CD4-positive, alpha-beta T cell treated with Interleukin-4 for 1 hour (primary cell): ENCODE data around the gene TNPO3.
"Not testable (repeated sequence)": the region's sequence is repeated elsewhere in the genome, so short reads cannot be mapped to it uniquely, and the experiment has no call there.

ENCODE experiments used
- DNase-seq, 2 donors: peaks; one replicate each; pipeline ENCODE4 v3.0.0-alpha.2; 2020 to 2022

The TNPO3 gene

GRCh38 chr7:129069021-129069420 lies 14.1 kb upstream of the TNPO3 start:
- DNase-seq = no peak

- no peak for DNase-seq
Observed at GRCh38 chr7:129067943-129068548, 13.1 kb upstream of the TNPO3 start.

- not testable (repeated sequence) for DNase-seq
Observed at GRCh38 chr7:129067132-129067561, 12.2 kb upstream of the TNPO3 start.

DNA sequence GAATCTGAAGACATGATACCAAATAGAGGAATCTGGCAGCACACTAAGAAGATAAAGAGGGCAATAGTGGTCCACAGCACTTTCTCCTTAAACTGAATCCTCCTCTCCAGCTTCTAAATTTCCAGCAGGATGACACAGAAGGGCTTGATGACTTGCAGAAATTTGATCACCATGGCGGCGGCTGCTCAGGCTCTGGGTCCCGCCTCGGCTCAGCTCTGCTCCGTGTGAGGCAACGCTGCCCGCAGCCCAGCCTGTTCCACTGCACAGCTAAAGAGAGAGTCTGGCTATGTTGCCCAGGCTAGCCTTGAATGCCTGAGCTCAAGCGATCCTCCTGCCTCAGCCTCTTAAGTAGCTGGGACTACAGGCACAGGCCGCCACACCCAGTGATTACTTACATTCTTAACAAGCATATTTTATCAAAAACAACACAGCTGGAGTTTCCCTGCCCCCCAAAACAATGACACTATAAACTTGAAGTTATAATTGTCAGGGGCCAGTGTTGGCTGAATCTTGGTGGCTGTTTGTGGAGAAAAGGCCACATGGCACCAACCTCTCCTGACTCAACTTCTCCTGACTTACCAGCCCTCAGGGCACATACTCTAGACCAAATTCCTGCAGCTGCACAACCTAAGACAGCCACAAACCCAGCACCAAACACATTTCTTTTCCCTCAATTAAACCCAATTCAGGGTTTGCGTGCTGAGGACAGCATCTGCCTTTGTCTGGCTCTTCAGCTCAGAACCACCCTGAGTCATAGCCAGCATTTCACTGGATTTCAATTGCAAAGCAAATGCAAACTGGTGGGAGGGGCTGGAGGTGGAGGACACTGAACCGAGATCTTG lies 11.6 kb upstream of the TNPO3 start:
- DNase-seq = no peak

- DNase-seq = peak in 1 of 2 donors; percentile 5
Observed at GRCh38 chr7:129055861-129056464, 1.1 kb upstream of the TNPO3 start.

- DNase-seq = no peak
Observed at GRCh38 chr7:129055294-129055816, 444 bp upstream of the TNPO3 start.

GRCh38 chr7:129053938-129054437 lies 923 bp downstream of the TNPO3 start:
- DNase-seq = no peak

- no peak for DNase-seq
Observed at GRCh38 chr7:129052441-129052840, 2.5 kb downstream of the TNPO3 start.

GRCh38 chr7:129051459-129051858 lies 3.5 kb downstream of the TNPO3 start:
- DNase-seq = not testable (repeated sequence)

GRCh38 chr7:129047761-129048160 lies 7.2 kb downstream of the TNPO3 start:
- DNase-seq = no peak

- no peak for DNase-seq
Observed at GRCh38 chr7:129045682-129046081, 9.2 kb downstream of the TNPO3 start.

GRCh38 chr7:129043012-129043411 lies 11.9 kb downstream of the TNPO3 start:
- DNase-seq = no peak

DNA sequence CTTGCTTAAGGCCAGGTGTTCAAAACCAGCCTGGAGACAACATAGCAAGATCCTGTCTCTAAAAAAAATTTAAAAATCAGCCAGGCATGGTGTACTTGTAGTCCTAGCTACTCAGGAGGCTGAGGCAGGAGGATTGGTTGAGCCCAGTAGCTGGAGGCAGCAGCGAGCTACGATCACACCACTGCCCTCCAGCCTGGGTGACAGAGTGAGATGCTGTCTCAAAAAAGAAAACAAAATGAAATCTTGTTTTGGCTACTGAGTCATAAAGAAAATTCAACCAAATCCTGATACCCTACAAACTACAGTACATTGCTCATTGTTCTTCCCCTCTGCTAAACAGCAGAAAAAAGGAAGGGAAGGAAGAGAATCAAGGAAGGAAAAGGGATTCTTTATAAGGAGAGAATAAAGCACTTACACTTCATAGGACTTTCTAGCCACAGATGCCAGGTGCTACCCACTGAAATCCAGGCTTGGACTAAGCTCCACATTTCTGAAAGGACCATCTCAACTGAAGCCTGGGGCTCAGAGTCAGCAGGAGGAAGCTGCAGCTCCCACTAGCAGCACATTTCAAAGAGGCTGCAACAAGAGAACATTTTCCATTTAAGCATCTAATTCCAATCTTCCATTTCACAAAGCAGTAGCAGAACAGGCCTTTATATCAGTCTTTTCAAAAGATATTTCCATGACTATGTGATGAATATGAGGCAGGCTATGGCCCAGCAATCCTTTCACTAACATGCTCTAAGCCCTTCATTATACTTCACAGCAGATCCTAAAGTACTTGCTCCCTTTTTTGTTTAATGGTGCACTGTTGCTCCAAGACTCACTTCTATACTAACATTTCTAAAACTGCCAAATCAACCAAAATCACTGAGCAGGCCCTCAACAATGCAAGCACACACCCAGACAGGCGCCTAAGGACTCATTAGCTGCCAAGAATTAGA lies 13.5 kb downstream of the TNPO3 start:
- no peak for DNase-seq

DNA sequence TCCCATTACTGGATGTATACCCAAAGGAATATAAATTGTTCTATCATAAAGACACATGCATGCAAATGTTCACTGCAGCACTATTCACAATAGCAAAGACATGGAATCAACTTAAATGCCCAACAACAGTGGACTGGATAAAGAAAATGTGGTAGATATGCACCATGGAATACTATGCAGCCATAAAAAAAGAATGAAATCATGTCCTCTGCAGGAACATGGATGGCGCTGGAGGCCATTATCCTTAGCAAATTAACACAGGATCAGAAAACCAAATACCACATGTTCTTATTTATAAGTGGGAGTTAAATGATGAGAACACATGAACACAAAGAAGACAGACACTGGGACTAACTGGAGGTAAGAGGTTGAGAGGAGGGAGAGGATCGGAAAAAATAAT lies 16.4 kb downstream of the TNPO3 start:
- DNase-seq = not testable (repeated sequence)

DNA sequence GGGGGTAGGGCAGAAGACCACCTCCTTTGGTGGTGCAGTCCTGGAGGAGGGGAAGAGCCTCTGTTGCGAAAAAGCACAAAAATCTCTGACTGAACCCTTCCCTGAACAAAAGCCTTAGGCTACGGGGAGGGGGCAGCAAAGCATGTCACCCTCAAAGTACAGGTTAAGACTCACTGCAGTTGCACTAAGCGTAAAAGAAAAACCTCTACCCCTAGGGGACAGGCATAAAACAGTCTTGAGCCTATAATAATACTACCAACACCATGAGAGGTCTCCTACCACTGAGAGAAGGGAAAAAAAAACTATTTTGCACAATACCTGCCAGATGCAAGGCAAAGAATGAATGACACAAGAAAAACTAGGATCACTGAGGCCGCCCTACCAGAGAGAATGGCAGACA lies 17.3 kb downstream of the TNPO3 start:
- no peak for DNase-seq

DNA sequence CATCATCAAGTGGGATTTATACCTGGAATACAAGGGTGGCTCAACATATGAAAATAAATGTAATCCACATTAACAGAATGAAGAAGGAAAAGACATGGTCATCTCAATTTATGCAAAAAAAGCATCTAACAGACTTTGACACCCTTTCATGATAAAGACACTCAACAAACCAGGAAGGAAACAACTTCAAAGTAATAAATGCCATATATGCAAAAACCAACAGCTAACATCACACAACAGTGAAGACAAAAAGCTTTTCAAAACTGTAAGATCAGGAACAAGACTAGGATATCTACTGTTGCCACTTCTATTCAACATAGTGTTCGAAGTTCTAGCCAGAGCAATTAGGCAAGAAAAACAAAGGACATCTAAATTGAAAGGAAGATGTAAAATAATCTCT lies 22.9 kb downstream of the TNPO3 start:
- no peak for DNase-seq

DNA sequence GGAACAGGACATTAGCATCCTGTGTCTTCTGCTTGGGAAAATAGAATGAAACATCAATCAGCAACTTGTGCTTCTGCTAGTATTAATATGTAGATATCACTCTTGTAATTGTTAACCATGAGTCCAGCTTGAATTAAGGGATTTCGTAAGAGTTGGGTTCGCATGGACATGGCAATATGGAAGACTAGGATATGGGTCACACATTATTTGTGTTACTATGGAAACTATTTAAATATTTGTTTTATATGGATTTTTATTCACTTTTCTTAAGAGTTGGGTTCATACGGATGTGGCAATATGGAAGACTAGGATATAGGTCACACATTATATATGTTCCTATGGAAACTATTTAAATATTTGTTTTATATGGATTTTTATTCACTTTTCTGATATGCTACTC lies 24.5 kb downstream of the TNPO3 start:
- no peak for DNase-seq

- DNase-seq = no peak
Observed at GRCh38 chr7:129024125-129024524, 30.8 kb downstream of the TNPO3 start.

- no peak for DNase-seq
Observed at GRCh38 chr7:129021656-129022055, 33.3 kb downstream of the TNPO3 start.

DNA sequence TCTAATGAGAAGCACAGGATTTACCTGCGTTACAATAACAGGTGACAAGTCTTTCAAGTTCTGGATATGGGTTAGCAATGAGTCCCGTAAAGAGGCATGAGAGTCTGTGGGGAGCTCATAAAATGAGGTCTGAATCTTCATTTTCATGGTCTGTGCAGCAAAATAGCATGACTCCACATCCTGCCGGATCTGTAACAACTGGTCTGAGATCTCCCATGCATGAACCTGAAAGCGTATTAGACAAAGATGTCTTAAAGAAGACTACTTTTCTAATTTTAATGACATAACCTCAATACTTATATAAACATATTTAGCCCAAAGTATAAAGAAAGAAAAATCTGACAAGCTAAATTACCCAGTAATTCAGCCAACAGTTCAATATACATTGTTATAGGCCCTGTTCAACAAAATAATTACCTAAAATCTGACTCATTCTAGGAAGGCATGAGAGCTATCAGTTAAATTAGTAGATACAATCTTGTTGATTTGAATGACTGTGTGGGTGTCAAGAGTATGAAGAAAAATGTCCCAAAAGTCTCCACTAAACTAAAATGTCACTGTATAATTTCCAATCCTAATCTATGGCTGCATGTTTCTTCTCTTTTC lies 36.9 kb downstream of the TNPO3 start:
- no peak for DNase-seq

DNA sequence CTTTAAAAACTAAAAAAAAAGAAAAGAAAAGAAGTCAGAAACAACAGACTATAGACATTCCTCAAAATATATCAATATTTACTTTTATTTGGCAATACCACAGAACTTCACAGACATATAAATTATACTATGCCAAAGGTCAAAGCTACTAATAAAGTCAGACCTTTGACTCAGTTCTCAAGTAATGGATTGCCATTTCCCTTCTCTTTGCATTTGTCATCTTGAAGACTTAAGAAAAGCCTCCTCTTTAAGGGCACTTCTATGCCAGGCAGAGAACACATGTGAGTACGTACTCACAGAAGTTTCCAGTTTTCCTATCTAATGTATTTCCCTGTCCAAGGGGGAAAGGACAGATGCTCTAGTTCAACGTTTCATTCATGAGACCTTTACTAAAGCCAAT lies 37.6 kb downstream of the TNPO3 start:
- DNase-seq = no peak

DNA sequence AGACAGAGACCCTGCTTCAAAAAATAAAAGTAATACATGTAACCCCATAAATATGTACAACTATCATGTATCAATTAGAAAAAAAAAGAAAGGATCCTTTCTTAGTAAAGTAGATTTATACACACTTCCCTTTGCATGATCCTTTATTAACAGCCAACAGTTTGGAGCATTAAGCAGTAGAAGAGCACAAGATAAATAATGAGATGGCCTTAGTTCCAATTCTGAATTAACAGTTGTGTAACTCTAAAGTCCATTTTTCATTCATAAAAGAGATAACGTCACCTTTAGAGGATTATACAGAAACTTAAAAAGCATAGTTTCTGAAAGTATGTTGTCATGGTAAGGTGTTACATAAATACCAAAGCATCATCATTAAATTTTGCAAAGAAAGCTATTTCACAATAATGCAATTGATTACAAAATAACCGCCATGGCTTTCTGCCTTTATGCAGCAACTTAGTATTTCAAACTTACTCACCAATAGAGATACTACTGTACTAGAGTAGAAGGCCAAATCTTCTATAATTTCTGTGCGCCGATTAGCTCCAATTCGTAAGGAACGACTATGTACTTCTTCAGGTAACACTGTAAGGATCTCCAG lies 40.3 kb downstream of the TNPO3 start:
- DNase-seq = no peak
